Activated B cell treated with CpG ODN at 0.5 μM for 24 hours (primary cell): ENCODE data around the gene SAMD7. TPM values are rescaled to one million over a fixed set of nuclear protein-coding genes. Genes with fewer than 3 reads are reported as not detected.

Experiments
- ATAC-seq: fragments of 200-7000 bp; cut with Tn5 transposase; one replicate; pipeline ENCODE4 v1.10.0; 2021; ENCODE audit warnings: low read depth, mild to moderate bottlenecking, moderate library complexity
- CTCF ChIA-PET: fragments of 350-600 bp; sonication (Branson Sonifier 250); formaldehyde crosslinking; loops from one replicate; lab custom pipeline; 2021; ENCODE audit warnings: antibody characterized with exemption; lab: Charles Lee
- POLR2A ChIA-PET: fragments of 350-600 bp; sonication (Branson Sonifier 250); formaldehyde crosslinking; loops from one replicate; lab custom pipeline; 2021; ENCODE audit warnings: antibody characterized with exemption; lab: Charles Lee
- DNase-seq: peaks from one replicate; pipeline ENCODE4 v3.0.0; 2022
- H3K27ac Mint-ChIP-seq: one replicate; pipeline ENCODE4 v1.8.0; 2020; ENCODE audit warnings: mixed read lengths
- H3K27me3 Mint-ChIP-seq: one replicate; pipeline ENCODE4 v1.8.0; 2021; ENCODE audit warnings: mixed read lengths
- H3K36me3 Mint-ChIP-seq: one replicate; pipeline ENCODE4 v1.8.0; 2021; ENCODE audit warnings: low read depth, mixed read lengths
- H3K4me1 Mint-ChIP-seq: one replicate; pipeline ENCODE4 v1.8.0; 2021; ENCODE audit warnings: mixed read lengths
- H3K4me3 Mint-ChIP-seq: one replicate; pipeline ENCODE4 v1.8.0; 2020; ENCODE audit warnings: mild to moderate bottlenecking, mixed read lengths
- H3K9me3 Mint-ChIP-seq: one replicate; pipeline ENCODE4 v1.8.0; 2020; ENCODE audit warnings: mixed read lengths
- intact Hi-C: fragments of 100-400 bp; cut with micrococcal nuclease; formaldehyde crosslinking; loops from one replicate; pipeline ENCODE4 v1.15.1; 2024
- total RNA-seq: library from RNA; stranded (reverse); gene quantifications from 2 replicates; pipeline ENCODE4 v1.2.3, GENCODE V29; 2022
- TF ChIP-seq, protein P1 (sequence below): fragments of 200-600 bp; IDR thresholded peaks from one replicate; pipeline ENCODE4 v1.8.0; 2022; ENCODE audit warnings: antibody characterized with exemption, mild to moderate bottlenecking

Gene SAMD7
- total RNA-seq, 1 donor from 2014 or later: not detected

DNA sequence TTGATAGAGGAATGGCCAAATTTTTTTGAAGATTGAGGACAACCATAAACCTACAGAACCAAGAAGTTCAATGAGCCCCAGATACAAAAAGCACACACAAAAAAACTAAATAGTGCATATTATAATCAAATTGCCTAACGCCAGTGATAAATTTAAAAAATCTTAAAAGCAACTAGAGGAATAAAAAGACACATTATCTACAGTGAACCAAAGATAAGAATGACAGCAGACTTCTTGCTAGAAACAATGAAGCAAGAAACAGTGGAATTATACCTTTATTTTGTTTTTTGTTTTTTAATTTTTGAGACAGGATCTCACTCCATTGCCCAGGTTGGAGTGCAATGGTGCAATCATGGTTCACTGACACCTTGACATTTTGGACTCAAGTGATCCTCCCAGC, 9.9 kb upstream of the SAMD7 start:
- H3K36me3 Mint-ChIP-seq: peaks cover 3% of the 10 kb centered on the region
- no peaks in the 10 kb centered on the region for H3K27me3 Mint-ChIP-seq
- CTCF ChIA-PET: no interaction called here
- intact Hi-C loops: no loop called here
- ATAC-seq: no peak
- POLR2A ChIA-PET: no interaction called here
- no peak overlapping the region for H3K4me3 Mint-ChIP-seq
- H3K9me3 Mint-ChIP-seq: peaks cover 12% of the 10 kb centered on the region
- no peak for DNase-seq
- TF ChIP-seq, protein P1, sequence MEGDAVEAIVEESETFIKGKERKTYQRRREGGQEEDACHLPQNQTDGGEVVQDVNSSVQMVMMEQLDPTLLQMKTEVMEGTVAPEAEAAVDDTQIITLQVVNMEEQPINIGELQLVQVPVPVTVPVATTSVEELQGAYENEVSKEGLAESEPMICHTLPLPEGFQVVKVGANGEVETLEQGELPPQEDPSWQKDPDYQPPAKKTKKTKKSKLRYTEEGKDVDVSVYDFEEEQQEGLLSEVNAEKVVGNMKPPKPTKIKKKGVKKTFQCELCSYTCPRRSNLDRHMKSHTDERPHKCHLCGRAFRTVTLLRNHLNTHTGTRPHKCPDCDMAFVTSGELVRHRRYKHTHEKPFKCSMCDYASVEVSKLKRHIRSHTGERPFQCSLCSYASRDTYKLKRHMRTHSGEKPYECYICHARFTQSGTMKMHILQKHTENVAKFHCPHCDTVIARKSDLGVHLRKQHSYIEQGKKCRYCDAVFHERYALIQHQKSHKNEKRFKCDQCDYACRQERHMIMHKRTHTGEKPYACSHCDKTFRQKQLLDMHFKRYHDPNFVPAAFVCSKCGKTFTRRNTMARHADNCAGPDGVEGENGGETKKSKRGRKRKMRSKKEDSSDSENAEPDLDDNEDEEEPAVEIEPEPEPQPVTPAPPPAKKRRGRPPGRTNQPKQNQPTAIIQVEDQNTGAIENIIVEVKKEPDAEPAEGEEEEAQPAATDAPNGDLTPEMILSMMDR: no peak
- no peaks in the 10 kb centered on the region for H3K4me1 Mint-ChIP-seq
- no peak overlapping the region for H3K27ac Mint-ChIP-seq

DNA sequence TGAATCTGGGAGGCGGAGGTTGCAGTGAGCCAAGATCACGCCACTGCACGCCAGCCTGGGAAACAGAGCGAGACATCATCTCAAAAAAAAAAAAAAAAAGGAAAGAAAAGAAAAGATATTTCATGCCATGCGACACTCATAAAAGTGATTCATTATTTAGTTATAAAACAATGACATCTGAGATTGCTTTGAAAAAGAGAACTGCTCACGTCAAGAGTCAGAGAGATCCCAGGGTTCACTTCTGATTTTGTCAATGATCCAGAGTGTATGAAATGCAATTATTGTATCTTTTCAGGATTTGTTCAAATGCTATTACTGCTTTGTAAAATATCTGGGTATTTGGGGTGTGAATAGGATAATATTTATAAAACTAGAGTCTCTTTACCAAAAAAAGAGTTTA, 6.0 kb upstream of the SAMD7 start:
- H3K27ac Mint-ChIP-seq: no peak overlapping the region
- DNase-seq (no peak), ATAC-seq (no peak)
- intact Hi-C loops: loop anchor here (2.0 kb wide), 1 partner anchor 15 kb away; no protein-coding TSS in a partner anchor
- ChIA-PET POLR2A (no interaction called here), CTCF (no interaction called here)
- TF ChIP-seq, protein P1: no peak
- peaks cover 3% of the 10 kb centered on the region for H3K36me3 Mint-ChIP-seq
- no peaks in the 10 kb centered on the region for H3K27me3 Mint-ChIP-seq
- no peak overlapping the region for H3K4me3 Mint-ChIP-seq
- peaks cover 7% of the 10 kb centered on the region for H3K9me3 Mint-ChIP-seq
- H3K4me1 Mint-ChIP-seq: no peaks in the 10 kb centered on the region

DNA sequence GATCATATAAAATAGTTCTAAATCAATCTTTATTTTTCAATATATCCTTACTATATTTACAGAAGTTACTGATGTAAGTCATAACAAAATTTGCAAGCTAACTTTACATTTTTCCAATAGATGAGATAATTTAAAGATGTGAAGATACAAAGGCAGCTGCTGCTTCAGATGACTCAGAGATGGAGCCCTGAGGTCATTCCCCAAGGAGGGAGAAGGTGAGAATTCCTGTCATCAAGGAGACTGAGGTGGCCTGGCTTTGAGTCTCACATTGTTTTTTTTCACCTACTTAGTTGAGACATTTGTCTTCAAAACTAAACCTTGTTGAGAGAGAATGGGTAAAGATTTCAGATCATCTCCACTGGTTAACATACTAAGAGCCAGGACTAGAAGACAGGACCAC, 3.9 kb upstream of the SAMD7 start:
- TF ChIP-seq, protein P1: no peak
- Mint-ChIP-seq H3K9me3 (no peaks in the 10 kb centered on the region), H3K27ac (no peak overlapping the region), H3K36me3 (no peaks in the 10 kb centered on the region), H3K27me3 (no peaks in the 10 kb centered on the region), H3K4me1 (no peaks in the 10 kb centered on the region), H3K4me3 (no peak overlapping the region)
- ATAC-seq (no peak), DNase-seq (no peak)
- ChIA-PET CTCF (interaction anchor here (0.8 kb wide), 1 partner anchor 58 kb away, joined by 3 read pairs; no protein-coding TSS in a partner anchor), POLR2A (interaction anchor here (0.6 kb wide), 1 partner anchor 66 kb away, joined by 3 read pairs; no protein-coding TSS in a partner anchor)
- intact Hi-C loops: no loop called here

DNA sequence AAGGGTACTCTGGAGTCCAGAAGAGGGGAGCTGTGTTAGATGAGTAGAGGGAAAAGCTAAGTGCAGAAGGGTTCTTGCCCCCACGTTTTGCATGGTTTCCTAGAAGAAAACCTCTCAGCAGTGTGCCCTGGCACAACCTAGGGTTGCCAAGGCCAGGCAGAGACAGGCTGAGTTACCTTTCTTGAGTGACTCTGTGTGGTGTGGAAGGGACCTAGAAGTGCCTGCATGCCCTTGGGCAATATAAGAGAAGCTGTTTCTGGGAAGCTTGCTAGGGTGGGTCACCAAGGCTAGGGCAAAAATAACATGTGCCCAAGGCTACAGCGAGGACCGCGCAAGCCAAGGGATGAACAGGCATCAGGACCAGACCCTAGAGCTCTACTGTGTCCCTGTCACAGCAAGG, 3.4 kb upstream of the SAMD7 start:
- no peak for ATAC-seq
- Mint-ChIP-seq H3K27ac (no peak overlapping the region), H3K27me3 (no peaks in the 10 kb centered on the region), H3K9me3 (no peaks in the 10 kb centered on the region), H3K36me3 (no peaks in the 10 kb centered on the region), H3K4me3 (no peak overlapping the region), H3K4me1 (no peaks in the 10 kb centered on the region)
- no peak for DNase-seq
- intact Hi-C loops: no loop called here
- TF ChIP-seq, protein P1: no peak
- ChIA-PET CTCF (no interaction called here), POLR2A (interaction anchor here (0.6 kb wide), 2 partner anchors 36 to 66 kb away, joined by 3 read pairs; no protein-coding TSS in a partner anchor)

DNA sequence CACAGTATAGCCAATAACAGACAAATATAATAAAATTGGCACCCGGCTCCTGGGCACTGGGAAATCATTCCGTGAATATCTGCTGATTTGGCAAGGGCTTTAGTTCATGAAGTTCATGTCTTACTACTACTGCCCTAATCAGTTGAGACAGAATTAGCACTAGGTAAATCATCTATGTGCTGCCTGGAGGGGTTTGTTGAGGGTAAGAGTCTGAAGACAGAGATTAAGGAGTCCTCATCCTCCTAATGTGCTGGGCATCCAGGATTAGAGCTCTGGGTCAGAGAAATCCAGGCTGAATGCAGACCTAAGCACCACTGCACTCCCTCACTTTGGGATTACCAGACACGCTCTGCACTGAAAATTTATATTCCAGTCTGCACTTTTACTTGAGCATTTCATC, 2.0 kb downstream of the SAMD7 start:
- CTCF ChIA-PET: no interaction called here
- intact Hi-C loops: no loop called here
- no peaks in the 10 kb centered on the region for H3K9me3 Mint-ChIP-seq
- no peaks in the 10 kb centered on the region for H3K27me3 Mint-ChIP-seq
- POLR2A ChIA-PET: no interaction called here
- H3K27ac Mint-ChIP-seq: no peak overlapping the region
- no peak overlapping the region for H3K4me3 Mint-ChIP-seq
- no peak for ATAC-seq
- TF ChIP-seq, protein P1: no peak
- H3K36me3 Mint-ChIP-seq: no peaks in the 10 kb centered on the region
- DNase-seq: no peak
- peaks cover 6% of the 10 kb centered on the region for H3K4me1 Mint-ChIP-seq
